Sigmoid colon (tissue), 4 donors: ENCODE data around the gene EPDR1.

Source experiments
- CTCF ChIP-seq, 4 experiments: fragments of 450-650 bp in 3 of 4; fragments of 200-600 bp in 1 of 4; IDR thresholded peaks; one replicate each; pipeline ENCODE4 v1.5.1; 2016 to 2019; ENCODE audit warnings: antibody characterized with exemption in 4 of 4, mild to moderate bottlenecking in 3 of 4, moderate library complexity in 2 of 4
- EP300 ChIP-seq, 4 donors: sonication (generic); formaldehyde crosslinking; IDR thresholded peaks; one replicate each; pipeline ENCODE4 v1.6.1; 2017; ENCODE audit warnings: antibody characterized with exemption in 4 of 4
- POLR2A ChIP-seq, 2 donors: fragments of 450-650 bp; IDR thresholded peaks; one replicate each; pipeline ENCODE4 v1.6.1; 2016; ENCODE audit warnings: antibody characterized with exemption in 2 of 2, mild to moderate bottlenecking in 2 of 2, moderate library complexity in 2 of 2
- POLR2AphosphoS5 ChIP-seq, 4 donors: sonication (generic); formaldehyde crosslinking; IDR thresholded peaks; one replicate each; pipeline ENCODE4 v1.6.1; 2017; ENCODE audit warnings: antibody characterized with exemption in 4 of 4

DNA sequence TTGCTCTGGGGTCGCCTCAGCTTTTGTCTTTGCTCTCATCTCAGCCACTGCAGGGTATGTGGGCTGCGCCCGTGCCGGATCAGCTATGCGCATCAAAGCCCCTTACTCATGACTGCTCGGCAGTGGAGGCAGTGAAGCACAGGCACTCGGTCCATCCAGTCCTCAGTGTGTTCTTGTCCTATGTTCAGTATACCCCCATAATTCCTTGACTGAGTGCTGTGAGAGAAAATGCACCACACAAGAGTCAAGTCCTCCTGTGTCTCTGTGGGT lies 27.4 kb downstream of the EPDR1 start:
- no peak for TF ChIP-seq CTCF (IDR thresholded peaks at IDR 0.05)
- no peak for TF ChIP-seq POLR2A (IDR thresholded peaks at IDR 0.05)
- TF ChIP-seq POLR2AphosphoS5 (IDR thresholded peaks at IDR 0.05), result no peak
- no peak for TF ChIP-seq EP300 (IDR thresholded peaks at IDR 0.05)
